ENCODE data around the gene ADGRD1.

Gene ADGRD1

DNA sequence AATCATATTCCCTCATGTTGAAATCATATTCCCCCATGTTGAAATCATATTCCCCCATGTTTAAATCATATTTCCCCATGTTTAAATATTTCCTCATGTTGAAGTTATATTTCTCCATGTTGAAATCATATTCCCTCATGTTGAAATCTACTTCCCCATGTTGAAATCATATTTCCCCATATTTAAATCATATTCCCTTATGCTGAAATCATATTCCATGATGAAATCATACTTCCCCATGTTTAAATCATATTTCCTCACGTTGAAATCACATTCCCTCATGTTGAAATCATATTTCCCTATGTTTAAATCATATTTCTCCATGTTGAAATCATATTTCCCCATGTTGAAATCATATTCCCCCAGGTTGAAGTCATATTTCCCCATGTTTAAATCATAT, 34.6 kb upstream of the ADGRD1 start:
- H4K8ac ChIP-seq (ENCODE audit: low read length): no peak overlapping the region
- H4K91ac ChIP-seq (ENCODE audit: low read length): no peak overlapping the region
- no peak overlapping the region for H2BK120ac ChIP-seq (ENCODE audit: low read depth, low read length)
- no peaks in the 10 kb centered on the region for H3K79me1 ChIP-seq (replicated peaks; ENCODE audit: low read length, poor library complexity, severe bottlenecking)
- no peak overlapping the region for H3K4ac ChIP-seq (ENCODE audit: low read depth in 1 of 2, low read length in 2 of 2)
- peaks cover 4% of the 10 kb centered on the region for H3K9me3 ChIP-seq (ENCODE audit: control insufficient read depth, low read length)
- WGBS: 22% methylated on average over 1 of the region's 1 CpG
- H2BK15ac ChIP-seq (ENCODE audit: low read depth, poor library complexity, severe bottlenecking): no peak overlapping the region
- H3K9ac ChIP-seq (ENCODE audit: low read length): no peak overlapping the region
- no peak overlapping the region for H3K23ac ChIP-seq (ENCODE audit: low read length in 2 of 2)
- peaks cover 6 to 26% of the 10 kb centered on the region in 2 experiments for H3K27me3 ChIP-seq (ENCODE audit: control insufficient read depth in 1 of 2, insufficient read depth in 1 of 2, low read length in 2 of 2)
- H2AK5ac ChIP-seq (ENCODE audit: low read length, severe bottlenecking): no peak overlapping the region
- DNase-seq: no peak
- no peak overlapping the region for H2BK12ac ChIP-seq (ENCODE audit: low read length in 2 of 2)
- no peak overlapping the region for H3K4me3 ChIP-seq (ENCODE audit: insufficient read depth in 1 of 2, low read depth in 1 of 2, low read length in 2 of 2)
- H3K36me3 ChIP-seq (ENCODE audit: control insufficient read depth in 1 of 2, insufficient read depth in 2 of 2, low read depth in 1 of 2, low read length in 2 of 2): no peaks in the 10 kb centered on the region
- no peak overlapping the region for H3K18ac ChIP-seq (ENCODE audit: low read depth in 1 of 2, low read length in 2 of 2)
- H3K4me2 ChIP-seq (ENCODE audit: low read length, poor library complexity, severe bottlenecking): no peak overlapping the region
- no peak overlapping the region for H2BK5ac ChIP-seq (ENCODE audit: low read depth, low read length, poor library complexity, severe bottlenecking)
- no peak overlapping the region for H3K14ac ChIP-seq (ENCODE audit: low read length in 2 of 2)
- no peaks in the 10 kb centered on the region for H3K4me1 ChIP-seq (ENCODE audit: control insufficient read depth, insufficient read depth, low read depth, low read length)
- H2AFZ ChIP-seq (ENCODE audit: low read depth, low read length): no peak overlapping the region
- no peak overlapping the region for H3K27ac ChIP-seq (ENCODE audit: low read length, poor library complexity, severe bottlenecking)

DNA sequence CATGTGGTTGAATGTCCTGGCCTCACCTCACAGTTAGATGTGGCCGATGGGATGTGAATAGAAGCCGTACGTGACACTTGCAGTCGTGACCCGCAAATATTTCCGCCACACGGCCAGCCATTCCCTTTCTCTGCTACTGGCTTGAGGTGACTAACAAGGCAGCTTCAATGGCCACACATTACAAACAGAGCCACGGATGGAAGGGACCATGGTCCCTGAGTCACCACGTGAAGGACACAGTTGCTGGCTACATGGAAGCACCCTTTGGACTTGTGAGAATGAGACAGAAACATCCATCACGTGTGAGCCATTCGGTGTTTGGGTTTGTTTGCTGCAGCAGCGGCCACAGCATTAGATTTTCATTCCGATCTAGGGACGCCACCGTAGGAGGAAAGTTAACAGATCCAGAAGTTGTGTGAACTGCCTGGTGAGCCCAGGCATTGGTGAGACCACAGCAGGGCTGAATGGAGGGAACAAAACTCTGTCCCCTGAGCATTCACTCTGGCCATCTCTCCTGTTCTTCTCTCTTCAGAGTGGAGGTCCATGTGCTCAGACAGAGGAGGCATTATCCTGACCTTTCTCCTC, 33.5 kb upstream of the ADGRD1 start:
- no peak overlapping the region for H2BK5ac ChIP-seq (ENCODE audit: low read depth, low read length, poor library complexity, severe bottlenecking)
- no peak overlapping the region for H2BK120ac ChIP-seq (ENCODE audit: low read depth, low read length)
- H3K9me3 ChIP-seq (ENCODE audit: control insufficient read depth, low read length): peaks cover 4% of the 10 kb centered on the region
- peak overlapping the region; percentile 53 for H3K9ac ChIP-seq (ENCODE audit: low read length)
- no peak overlapping the region for H3K23ac ChIP-seq (ENCODE audit: low read length in 2 of 2)
- WGBS: 88% methylated on average over 15 of the region's 15 CpGs
- H3K14ac ChIP-seq (ENCODE audit: low read length in 2 of 2): no peak overlapping the region
- H3K27ac ChIP-seq (ENCODE audit: low read length, poor library complexity, severe bottlenecking): no peak overlapping the region
- H2AK5ac ChIP-seq (ENCODE audit: low read length, severe bottlenecking): no peak overlapping the region
- H3K36me3 ChIP-seq (ENCODE audit: control insufficient read depth in 1 of 2, insufficient read depth in 2 of 2, low read depth in 1 of 2, low read length in 2 of 2): no peaks in the 10 kb centered on the region
- no peak overlapping the region for H2AFZ ChIP-seq (ENCODE audit: low read depth, low read length)
- H4K91ac ChIP-seq (ENCODE audit: low read length): no peak overlapping the region
- H3K4me2 ChIP-seq (ENCODE audit: low read length, poor library complexity, severe bottlenecking): no peak overlapping the region
- peak overlapping the region in 1 of 2 experiments; percentile 35 for H3K4me3 ChIP-seq (ENCODE audit: insufficient read depth in 1 of 2, low read depth in 1 of 2, low read length in 2 of 2)
- H3K18ac ChIP-seq (ENCODE audit: low read depth in 1 of 2, low read length in 2 of 2): no peak overlapping the region
- H3K27me3 ChIP-seq (ENCODE audit: control insufficient read depth in 1 of 2, insufficient read depth in 1 of 2, low read length in 2 of 2): peaks cover 6 to 26% of the 10 kb centered on the region in 2 experiments
- H4K8ac ChIP-seq (ENCODE audit: low read length): no peak overlapping the region
- no peak overlapping the region for H2BK12ac ChIP-seq (ENCODE audit: low read length in 2 of 2)
- no peaks in the 10 kb centered on the region for H3K79me1 ChIP-seq (replicated peaks; ENCODE audit: low read length, poor library complexity, severe bottlenecking)
- no peaks in the 10 kb centered on the region for H3K4me1 ChIP-seq (ENCODE audit: control insufficient read depth, insufficient read depth, low read depth, low read length)
- no peak for DNase-seq
- H3K4ac ChIP-seq (ENCODE audit: low read depth in 1 of 2, low read length in 2 of 2): no peak overlapping the region
- no peak overlapping the region for H2BK15ac ChIP-seq (ENCODE audit: low read depth, poor library complexity, severe bottlenecking)

GRCh38 chr12:130920723-130921381, 32.9 kb upstream of the ADGRD1 start:
- Histone ChIP-seq H3K27me3 (ENCODE audit: control insufficient read depth in 1 of 2, insufficient read depth in 1 of 2, low read length in 2 of 2) (peaks cover 6 to 23% of the 10 kb centered on the region in 2 experiments), H2BK120ac (ENCODE audit: low read depth, low read length) (no peak overlapping the region), H2BK15ac (ENCODE audit: low read depth, poor library complexity, severe bottlenecking) (no peak overlapping the region), H3K27ac (ENCODE audit: low read length, poor library complexity, severe bottlenecking) (no peak overlapping the region), H2BK5ac (ENCODE audit: low read depth, low read length, poor library complexity, severe bottlenecking) (no peak overlapping the region), H2AFZ (ENCODE audit: low read depth, low read length) (no peak overlapping the region), H3K9ac (ENCODE audit: low read length) (peak overlapping the region; percentile 53), H2BK12ac (ENCODE audit: low read length in 2 of 2) (no peak overlapping the region), H3K4me2 (ENCODE audit: low read length, poor library complexity, severe bottlenecking) (no peak overlapping the region), H4K91ac (ENCODE audit: low read length) (no peak overlapping the region), H3K4me3 (ENCODE audit: insufficient read depth in 1 of 2, low read depth in 1 of 2, low read length in 2 of 2) (peak overlapping the region in 1 of 2 experiments; percentile 35), H3K79me1 (replicated peaks; ENCODE audit: low read length, poor library complexity, severe bottlenecking) (no peaks in the 10 kb centered on the region), H3K36me3 (ENCODE audit: control insufficient read depth in 1 of 2, insufficient read depth in 2 of 2, low read depth in 1 of 2, low read length in 2 of 2) (no peaks in the 10 kb centered on the region), H3K23ac (ENCODE audit: low read length in 2 of 2) (no peak overlapping the region), H3K4me1 (ENCODE audit: control insufficient read depth, insufficient read depth, low read depth, low read length) (no peaks in the 10 kb centered on the region), H4K8ac (ENCODE audit: low read length) (no peak overlapping the region), H3K9me3 (ENCODE audit: control insufficient read depth, low read length) (peaks cover 4% of the 10 kb centered on the region), H3K4ac (ENCODE audit: low read depth in 1 of 2, low read length in 2 of 2) (no peak overlapping the region), H3K18ac (ENCODE audit: low read depth in 1 of 2, low read length in 2 of 2) (no peak overlapping the region), H3K14ac (ENCODE audit: low read length in 2 of 2) (no peak overlapping the region), H2AK5ac (ENCODE audit: low read length, severe bottlenecking) (no peak overlapping the region)
- 47% methylated on average over 8 of the region's 8 CpGs for WGBS
- peak; percentile 69 for DNase-seq

DNA sequence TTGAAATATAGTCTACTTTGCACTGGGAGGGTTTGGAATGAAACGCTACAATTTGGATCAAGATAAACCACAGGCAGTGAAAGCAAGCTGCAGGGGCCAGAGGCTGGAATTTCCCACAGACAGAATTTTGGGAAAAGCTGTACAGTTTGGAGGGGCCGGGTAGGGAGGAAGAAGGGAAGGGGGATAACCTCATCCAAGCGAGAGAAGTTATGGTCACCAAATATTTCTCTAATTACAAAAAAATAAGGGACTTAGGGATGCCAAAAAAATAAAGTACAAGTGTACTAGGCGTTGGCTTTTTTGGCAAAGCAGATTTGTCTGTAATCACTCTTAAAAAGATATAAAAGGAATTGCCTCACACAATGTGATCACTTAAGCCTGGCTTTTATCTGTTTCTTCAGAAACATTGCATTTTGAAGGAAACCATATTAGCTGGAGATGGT, 31.2 kb upstream of the ADGRD1 start:
- WGBS: 68% methylated on average over 1 of the region's 4 CpGs
- Histone ChIP-seq H3K79me1 (replicated peaks; ENCODE audit: low read length, poor library complexity, severe bottlenecking) (no peaks in the 10 kb centered on the region), H3K9me3 (ENCODE audit: control insufficient read depth, low read length) (peaks cover 4% of the 10 kb centered on the region)

More for the DNA sequence above, 31.2 kb upstream of the ADGRD1 start:
- Histone ChIP-seq H3K27ac (ENCODE audit: low read length, poor library complexity, severe bottlenecking) (no peak overlapping the region), H2AK5ac (ENCODE audit: low read length, severe bottlenecking) (no peak overlapping the region), H2BK120ac (ENCODE audit: low read depth, low read length) (no peak overlapping the region), H3K4me1 (ENCODE audit: control insufficient read depth, insufficient read depth, low read depth, low read length) (no peaks in the 10 kb centered on the region), H3K14ac (ENCODE audit: low read length in 2 of 2) (no peak overlapping the region), H3K36me3 (ENCODE audit: control insufficient read depth in 1 of 2, insufficient read depth in 2 of 2, low read depth in 1 of 2, low read length in 2 of 2) (no peaks in the 10 kb centered on the region), H2AFZ (ENCODE audit: low read depth, low read length) (no peak overlapping the region), H3K18ac (ENCODE audit: low read depth in 1 of 2, low read length in 2 of 2) (no peak overlapping the region), H2BK12ac (ENCODE audit: low read length in 2 of 2) (no peak overlapping the region), H3K27me3 (ENCODE audit: control insufficient read depth in 1 of 2, insufficient read depth in 1 of 2, low read length in 2 of 2) (peaks cover 3 to 6% of the 10 kb centered on the region in 2 experiments), H2BK15ac (ENCODE audit: low read depth, poor library complexity, severe bottlenecking) (no peak overlapping the region), H4K91ac (ENCODE audit: low read length) (no peak overlapping the region), H4K8ac (ENCODE audit: low read length) (no peak overlapping the region), H2BK5ac (ENCODE audit: low read depth, low read length, poor library complexity, severe bottlenecking) (no peak overlapping the region), H3K23ac (ENCODE audit: low read length in 2 of 2) (no peak overlapping the region), H3K4me3 (ENCODE audit: insufficient read depth in 1 of 2, low read depth in 1 of 2, low read length in 2 of 2) (no peak overlapping the region), H3K4ac (ENCODE audit: low read depth in 1 of 2, low read length in 2 of 2) (no peak overlapping the region), H3K4me2 (ENCODE audit: low read length, poor library complexity, severe bottlenecking) (no peak overlapping the region), H3K9ac (ENCODE audit: low read length) (peak overlapping the region; percentile 20)
- no peak for DNase-seq
